NAMALWA (cell line): ENCODE measurements around the gene SLIT1.

Source experiments
- DNase-seq: peaks from one replicate; pipeline ENCODE4 v3.0.0-alpha.2; 2015; ENCODE audit warnings: low spot score

Gene SLIT1

DNA sequence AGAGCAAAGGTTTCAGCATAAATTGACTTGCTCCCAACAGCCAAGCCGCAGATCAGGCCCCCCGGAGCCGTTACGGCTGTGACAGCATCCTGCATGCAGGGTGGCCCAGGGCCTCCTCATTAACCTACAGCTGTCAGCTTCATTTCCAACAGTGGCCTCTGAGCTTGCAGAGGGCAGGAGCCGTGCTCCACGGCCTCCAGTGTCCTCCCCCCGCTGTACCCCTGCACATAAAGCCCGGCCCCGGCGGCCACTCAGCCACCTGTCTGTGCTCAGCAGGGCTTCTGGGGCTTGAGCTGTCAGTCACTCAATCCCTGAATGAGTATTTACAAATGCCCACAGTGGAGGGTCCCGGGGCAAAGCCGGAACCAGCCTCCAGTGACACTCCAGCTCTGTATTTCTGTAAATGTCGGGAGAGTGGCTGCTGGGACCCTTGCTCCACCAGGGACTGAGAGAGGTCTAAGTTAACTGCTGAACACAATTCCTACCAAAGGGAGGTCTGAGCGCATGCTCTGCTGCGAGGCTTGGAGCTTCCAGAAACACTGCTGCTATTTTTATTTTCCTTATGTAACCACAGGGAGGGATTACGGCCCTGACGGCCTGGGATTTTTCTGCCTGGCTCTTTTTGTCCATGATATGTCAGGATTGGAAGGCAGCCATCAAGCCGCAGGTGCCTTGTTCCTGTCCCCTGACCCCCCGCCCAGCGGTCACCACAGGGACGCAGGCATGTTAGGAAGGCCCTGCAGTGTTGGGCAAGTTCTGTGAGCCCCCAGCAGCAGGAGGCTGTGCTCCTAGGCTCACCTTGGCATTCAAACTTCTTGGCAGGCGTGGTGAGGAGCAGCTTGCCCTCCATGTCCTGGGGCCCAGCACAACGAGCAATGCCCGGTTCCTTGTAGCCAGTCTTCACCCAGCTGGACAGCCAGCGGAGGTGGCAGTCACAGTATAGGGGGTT, 165.0 kb downstream of the SLIT1 start:
- DNase-seq, result no peak

- DNase-seq, result no peak
Observed at GRCh38 chr10:97019213-97019844, 166.4 kb downstream of the SLIT1 start.

DNA sequence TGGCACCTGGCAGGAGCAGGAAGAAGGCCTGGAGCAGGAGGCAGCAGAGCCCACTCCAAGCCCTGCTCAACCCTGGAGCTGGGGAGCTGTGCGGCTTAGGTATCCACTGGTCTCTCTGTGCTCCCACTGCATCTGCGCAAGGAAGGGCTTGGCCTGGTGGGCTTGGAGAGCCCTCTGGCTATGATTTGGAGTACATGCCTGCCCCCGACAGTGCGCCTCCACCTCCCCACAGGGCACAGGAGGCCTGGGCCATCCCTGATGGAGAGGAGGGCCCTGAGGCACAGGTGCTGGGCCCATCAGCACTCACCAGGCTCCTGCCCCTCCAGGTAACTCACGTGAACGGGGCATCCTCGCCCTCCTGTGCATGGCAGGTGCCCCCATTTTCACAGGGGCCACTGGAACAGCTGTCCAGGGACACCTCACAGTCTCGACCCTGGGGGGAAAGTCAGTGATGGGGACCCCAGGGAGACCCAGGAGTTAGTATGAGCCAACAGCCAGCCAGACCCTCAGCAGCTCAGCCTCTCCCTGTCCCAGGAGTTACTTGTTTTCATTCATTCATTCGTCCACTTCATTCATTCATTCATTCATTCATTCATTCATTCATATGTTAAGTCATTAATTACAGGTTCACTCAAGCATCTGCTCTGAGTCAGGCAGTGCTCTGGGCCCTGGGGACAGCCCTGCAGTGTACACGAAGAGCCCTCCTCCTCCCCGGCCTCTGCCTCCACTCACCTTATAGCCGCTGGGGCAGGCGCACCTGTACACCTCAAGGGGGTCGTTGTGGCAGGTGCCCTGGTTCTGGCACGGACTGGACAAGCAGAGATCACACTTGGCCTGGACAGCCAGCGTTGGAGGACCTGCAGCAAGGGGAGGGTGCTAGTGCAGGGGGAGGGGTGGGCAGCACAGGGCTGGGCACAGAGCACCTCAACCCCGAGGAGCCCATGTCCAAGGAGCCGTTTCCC, 167.2 kb downstream of the SLIT1 start:
- no peak for DNase-seq

- DNase-seq, result no peak
Observed at GRCh38 chr10:97017474-97017903, 168.3 kb downstream of the SLIT1 start.

- DNase-seq, result peak; percentile 30
Observed at GRCh38 chr10:97016728-97017473, 168.9 kb downstream of the SLIT1 start.

GRCh38 chr10:97015240-97015639, 170.5 kb downstream of the SLIT1 start:
- no peak for DNase-seq

DNA sequence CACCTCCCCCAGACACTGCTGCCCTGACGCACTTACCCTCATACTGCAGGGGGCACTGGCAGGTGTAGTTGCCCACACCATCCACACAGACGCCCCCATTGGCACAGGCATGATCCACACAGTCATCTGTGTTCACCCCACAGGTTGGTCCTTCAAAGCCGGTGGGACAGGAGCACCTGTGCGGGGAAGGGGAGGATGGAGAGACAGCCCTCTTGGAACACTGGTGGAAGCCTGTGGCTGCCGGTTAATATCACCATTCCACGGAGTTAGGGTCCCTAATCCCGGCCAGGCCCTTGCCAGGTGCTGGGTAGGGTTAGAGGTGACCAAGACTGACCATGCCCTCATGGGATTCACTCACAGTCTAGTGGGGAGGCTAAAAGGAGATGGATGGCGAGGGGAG, 171.8 kb downstream of the SLIT1 start:
- no peak for DNase-seq

DNA sequence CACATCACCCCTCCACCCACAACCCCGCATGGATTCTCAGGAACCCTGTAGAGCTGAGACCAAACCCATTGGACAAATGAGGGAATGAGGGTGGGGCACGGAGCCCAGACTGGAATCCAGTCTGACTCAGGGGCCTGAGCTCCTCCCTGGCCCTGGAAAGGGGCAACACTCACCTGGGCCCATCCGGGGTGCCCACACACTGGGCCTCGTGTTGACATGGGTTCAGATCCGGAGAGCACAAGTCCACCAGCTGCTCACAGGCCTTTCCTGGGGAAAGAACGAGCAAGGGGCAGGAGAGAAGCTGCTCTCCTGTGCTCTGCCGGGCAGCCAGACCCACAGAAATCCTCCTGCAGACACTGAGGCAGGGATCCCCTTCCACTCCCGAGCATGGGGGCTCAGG, 172.2 kb downstream of the SLIT1 start:
- no peak for DNase-seq

GRCh38 chr10:97012470-97012869, 173.3 kb downstream of the SLIT1 start:
- DNase-seq, result no peak

DNA sequence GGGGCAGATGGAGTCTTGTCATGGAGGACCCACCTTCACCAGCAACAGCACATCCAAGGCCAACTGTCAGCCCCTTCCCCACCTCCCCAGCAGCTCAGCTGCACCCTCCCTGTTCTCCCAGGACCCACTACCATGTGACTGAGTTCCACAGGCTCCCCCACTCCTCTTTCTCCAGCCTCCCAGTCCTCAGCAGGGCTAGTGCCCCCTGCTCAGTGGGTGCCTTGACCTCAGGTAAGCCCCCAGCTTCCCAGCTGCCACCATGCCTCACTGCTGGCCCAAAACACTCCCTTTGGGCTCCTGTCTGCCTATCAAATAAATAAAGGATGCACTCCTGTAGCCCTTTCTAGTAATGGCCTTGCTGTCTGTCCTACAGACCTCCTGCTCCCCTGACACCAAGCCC, 174.4 kb downstream of the SLIT1 start:
- DNase-seq, result no peak

- no peak for DNase-seq
Observed at GRCh38 chr10:97010695-97011206, 175.0 kb downstream of the SLIT1 start.

DNA sequence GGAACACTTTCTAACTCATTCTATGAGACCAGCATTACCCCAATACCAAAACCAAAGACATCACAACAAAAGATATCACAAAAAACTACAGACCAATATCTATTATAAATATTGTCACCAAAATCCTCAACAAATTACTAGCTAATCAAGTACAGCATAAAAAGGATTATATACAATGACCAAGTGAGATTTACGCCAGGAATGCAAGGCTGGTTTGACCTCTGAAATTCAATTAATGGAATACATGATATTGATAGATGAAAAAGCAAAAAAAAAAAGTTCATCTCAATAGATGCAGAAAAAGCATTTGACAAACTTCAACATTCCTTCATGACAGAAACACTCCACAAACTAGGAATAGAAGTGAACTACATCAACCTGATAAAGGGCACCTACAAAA, 178.3 kb downstream of the SLIT1 start:
- DNase-seq, result no peak

- DNase-seq, result no peak
Observed at GRCh38 chr10:97006364-97006763, 179.4 kb downstream of the SLIT1 start.

DNA sequence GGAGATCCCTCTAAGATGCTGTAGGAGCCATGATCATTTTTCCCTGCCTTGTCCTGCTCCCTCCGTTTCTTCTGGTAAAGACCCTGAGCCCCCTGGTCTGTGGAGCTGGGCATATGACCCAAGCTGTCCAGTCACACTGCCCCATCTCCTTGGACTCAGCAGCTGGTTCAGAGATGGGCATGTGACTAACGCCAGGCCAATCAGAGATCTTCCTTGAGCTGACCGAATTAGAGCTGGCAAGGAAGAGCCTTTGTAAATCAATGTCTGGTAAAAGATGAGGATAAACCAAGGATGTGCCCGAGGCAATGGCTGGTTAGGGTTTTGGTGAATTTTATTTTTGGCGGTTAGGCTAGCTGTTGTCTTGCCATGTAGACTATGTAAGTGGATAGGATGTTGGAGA, 180.4 kb downstream of the SLIT1 start:
- no peak for DNase-seq

DNA sequence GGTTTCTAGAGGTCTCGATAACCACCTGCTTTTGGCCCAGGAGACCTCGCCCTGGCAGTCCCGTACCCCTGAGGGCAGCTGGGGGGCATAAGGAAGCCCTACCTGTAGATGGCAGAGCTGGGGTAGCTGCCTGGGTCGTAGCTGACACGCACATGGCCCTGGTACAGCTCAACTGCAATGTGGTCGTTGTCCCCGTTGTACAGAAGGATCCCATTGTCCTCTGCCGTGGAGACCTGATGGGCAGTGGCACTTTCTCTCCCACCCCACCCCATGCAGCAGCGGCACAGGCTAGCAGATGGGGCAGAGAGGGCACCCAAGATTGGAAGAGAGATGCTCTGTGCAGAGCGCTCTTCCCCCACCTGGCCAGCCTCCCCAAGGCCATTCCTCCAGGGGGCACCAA, 181.2 kb downstream of the SLIT1 start:
- no peak for DNase-seq

DNA sequence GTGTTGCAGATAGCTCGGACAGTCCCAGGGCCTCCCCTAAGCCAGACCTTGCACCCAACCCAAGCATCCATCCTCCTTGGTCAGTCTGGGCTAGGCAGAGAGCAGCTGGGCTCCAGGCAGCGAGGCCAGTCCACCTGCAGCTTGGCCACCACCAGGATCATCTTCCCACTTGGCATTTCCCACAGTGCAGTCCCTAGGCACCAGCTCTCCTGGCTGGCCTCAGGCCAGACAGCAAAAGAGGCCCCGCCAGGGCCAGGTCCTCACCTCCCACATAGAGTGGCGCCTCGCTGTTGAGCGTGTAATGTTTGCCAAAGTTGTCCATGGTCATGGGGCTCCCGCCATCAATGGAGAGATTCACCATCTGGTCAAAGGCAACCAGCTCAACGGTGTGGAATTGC, 182.0 kb downstream of the SLIT1 start:
- no peak for DNase-seq

DNA sequence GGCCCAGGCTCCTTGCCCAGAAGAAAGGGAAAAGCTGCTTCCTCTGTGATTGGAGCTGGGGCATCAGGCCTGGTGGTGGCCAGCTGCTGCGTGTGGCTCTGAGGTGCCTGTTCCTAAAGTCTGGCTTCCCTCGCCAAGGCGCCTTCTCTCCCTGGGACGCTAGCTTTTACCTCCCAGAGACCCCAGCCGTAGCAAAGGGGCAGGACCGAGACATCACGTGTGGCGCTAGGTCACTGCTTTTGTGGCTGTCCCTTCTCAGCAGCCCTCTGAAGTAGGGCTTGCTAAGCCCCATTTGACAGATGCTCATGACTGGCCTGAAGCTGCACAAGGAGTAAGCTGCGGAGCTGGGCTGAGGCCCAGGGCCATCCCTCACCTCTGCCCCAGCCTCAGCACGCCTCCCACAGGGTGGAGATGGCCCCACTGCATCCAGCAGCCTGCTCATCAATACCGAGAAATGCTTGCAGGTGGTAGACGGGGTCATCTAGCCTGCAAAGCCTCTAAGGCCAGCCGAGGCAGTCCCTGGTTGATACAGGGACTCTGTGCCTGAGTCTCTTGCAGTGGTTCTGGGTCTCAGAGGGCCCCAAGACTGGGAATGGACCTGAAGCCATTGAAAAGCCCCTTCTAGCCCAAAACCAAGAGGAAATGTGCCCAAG, 182.5 kb downstream of the SLIT1 start:
- DNase-seq, result no peak

DNA sequence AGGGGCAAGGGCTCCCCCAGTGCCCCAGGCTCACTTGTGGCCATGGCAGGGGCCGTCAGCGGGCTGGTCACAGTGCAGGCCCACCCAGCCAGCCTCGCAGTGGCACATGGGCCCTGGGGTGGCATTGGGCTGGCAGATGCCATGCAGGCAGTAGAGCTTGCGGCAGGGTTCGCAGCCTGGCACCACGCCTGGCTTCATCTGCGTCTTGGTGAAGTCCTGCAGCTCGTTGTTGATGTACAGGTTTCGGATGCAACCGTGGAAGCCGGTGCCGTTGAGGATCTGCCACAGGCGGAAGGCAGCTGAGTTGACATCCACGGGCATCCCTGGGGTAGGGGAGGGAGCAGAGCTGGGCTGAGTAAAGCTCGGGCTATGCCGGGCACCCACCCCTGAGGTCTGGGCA, 183.1 kb downstream of the SLIT1 start:
- no peak for DNase-seq

GRCh38 chr10:97001183-97001991, 184.4 kb downstream of the SLIT1 start:
- no peak for DNase-seq
